LNCAP (cell line): ENCODE data around the gene ACOT6.
"Not testable (repeated sequence)": the region's sequence is repeated elsewhere in the genome, so short reads cannot be mapped to it uniquely, and the experiment has no call there.

ENCODE experiments used
- TF ChIP-seq, protein P1 (sequence below): fragments of 450-650 bp; IDR thresholded peaks from 2 replicates; pipeline ENCODE4 v1.5.1; 2017; ENCODE audit warnings: mild to moderate bottlenecking

ACOT6 gene, protein sequence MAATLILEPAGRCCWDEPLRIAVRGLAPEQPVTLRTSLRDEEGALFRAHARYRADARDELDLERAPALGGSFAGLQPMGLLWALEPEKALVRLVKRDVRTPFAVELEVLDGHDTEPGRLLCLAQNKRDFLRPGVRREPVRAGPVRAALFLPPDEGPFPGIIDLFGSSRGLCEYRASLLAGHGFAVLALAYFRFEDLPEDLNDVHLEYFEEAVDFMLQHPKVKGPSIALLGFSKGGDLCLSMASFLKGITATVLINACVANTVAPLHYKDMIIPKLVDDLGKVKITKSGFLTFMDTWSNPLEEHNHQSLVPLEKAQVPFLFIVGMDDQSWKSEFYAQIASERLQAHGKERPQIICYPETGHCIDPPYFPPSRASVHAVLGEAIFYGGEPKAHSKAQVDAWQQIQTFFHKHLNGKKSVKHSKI

DNA sequence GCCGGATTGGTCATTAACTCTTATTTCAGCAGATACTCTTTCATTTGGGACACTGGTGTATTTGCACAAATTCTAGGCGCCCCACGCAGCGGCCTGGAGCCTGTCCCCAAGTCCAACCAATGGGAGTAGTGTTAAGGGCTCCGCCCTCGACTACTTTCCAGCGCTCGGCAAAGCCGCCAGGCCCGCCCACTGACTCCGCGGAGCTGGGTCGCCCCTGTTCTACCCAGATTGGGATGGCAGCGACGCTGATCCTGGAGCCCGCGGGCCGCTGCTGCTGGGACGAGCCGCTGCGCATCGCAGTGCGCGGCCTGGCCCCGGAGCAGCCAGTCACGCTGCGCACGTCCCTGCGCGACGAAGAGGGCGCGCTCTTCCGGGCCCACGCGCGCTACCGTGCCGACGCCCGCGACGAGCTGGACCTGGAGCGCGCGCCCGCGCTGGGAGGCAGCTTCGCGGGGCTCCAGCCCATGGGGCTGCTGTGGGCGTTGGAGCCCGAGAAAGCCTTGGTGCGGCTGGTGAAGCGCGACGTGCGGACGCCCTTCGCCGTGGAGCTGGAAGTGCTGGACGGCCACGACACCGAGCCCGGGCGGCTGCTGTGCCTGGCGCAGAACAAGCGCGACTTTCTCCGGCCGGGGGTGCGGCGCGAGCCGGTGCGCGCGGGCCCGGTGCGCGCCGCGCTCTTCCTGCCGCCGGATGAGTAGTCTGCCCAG, at the start of gene ACOT6:
Gene ACOT6, plus strand, starts transcription at position 179 of the 707 bp plus-strand sequence. Its CDS starts 55 bp downstream, at position 234.
- TF ChIP-seq, protein P1, sequence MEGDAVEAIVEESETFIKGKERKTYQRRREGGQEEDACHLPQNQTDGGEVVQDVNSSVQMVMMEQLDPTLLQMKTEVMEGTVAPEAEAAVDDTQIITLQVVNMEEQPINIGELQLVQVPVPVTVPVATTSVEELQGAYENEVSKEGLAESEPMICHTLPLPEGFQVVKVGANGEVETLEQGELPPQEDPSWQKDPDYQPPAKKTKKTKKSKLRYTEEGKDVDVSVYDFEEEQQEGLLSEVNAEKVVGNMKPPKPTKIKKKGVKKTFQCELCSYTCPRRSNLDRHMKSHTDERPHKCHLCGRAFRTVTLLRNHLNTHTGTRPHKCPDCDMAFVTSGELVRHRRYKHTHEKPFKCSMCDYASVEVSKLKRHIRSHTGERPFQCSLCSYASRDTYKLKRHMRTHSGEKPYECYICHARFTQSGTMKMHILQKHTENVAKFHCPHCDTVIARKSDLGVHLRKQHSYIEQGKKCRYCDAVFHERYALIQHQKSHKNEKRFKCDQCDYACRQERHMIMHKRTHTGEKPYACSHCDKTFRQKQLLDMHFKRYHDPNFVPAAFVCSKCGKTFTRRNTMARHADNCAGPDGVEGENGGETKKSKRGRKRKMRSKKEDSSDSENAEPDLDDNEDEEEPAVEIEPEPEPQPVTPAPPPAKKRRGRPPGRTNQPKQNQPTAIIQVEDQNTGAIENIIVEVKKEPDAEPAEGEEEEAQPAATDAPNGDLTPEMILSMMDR: no peak

DNA sequence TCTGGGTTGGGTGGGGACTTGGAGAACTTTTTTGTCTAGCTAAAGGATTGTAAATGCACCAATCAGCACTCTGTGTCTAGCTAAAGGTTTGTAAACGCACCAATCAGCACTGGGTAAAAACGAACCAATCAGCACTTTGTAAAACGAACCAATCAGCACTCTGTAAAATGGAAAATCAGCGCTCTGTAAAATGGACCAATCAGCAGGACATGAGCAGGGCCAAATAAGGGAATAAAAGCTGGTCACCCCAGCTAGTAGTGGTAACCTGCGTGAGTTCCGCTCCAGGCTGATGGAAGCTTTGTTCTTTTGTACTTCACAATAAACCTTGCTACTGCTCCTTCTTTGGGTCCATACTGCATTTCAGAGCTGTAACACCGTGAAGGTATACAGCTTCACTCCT, 45.0 kb upstream of the ACOT6 start:
- TF ChIP-seq, protein P1: no peak

DNA sequence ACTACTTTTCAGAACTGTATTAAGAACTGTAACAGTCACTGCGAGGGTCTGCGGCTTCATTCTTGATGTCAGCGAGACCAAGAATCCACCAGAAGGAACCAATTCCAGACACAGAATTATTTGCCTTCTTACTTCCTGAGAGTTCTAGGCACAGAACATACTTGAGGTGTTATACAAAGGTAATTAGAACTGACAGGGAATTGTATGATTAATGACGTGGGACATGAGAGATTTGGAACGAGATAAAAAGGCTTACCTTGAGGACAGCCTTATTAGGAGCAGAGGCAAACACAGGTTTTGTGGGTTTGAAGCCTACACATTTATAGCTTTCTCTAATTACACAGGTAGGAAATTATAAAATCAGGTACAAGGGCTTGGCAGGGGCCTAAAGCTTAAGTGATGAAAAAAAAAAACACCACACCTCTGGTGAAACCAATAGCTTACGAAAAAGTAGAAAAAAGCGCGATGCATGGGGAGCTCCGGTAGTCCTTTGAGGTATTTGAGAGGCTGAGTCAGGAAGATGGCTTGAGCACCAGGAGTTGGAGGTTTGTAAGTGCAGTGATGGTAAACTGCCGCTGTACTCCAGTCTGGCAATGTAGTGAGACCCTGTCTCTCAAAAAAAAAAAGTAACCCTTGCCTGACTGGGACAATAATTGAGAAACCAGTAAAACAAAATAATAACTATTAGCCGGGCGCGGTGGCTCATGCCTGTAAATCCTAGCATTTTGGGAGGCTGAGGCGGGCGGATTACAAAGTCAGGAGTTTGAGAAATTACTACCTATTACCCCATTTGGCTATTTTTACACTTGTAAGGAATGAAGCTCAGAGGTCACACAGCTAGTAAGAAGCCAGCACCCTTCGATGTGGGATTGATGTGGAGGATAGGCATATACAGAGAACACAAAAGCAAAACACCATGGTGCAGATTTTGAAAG, 44.1 kb upstream of the ACOT6 start:
- TF ChIP-seq, protein P1: no peak

DNA sequence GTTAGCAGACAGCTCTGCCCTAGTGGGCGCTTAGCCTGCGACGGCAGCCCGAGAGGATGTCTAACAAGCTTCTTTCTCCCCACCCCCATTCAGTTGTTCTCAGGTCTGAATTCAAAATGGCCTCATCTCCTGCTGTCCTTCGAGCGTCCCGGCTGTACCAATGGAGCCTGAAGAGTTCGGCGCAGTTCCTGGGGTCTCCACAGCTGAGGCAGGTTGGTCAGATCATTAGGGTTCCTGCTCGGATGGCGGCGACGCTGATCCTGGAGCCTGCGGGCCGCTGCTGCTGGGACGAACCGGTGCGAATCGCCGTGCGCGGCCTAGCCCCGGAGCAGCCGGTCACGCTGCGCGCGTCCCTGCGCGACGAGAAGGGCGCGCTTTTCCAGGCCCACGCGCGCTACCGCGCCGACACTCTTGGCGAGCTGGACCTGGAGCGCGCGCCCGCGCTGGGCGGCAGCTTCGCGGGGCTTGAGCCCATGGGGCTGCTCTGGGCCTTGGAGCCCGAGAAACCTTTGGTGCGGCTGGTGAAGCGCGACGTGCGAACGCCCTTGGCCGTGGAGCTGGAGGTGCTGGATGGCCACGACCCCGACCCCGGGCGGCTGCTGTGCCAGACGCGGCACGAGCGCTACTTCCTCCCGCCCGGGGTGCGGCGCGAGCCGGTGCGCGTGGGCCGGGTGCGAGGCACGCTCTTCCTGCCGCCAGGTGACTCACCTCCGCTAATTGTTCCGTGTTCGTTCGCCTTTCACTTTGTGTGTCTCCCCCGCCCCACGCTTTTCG, 42.9 kb upstream of the ACOT6 start, which contains the start of gene ACOT2:
Gene ACOT2, plus strand, starts transcription at position 29 of the 774 bp plus-strand sequence. Its CDS starts 28 bp downstream, at position 57.
- TF ChIP-seq, protein P1: not testable (repeated sequence)

DNA sequence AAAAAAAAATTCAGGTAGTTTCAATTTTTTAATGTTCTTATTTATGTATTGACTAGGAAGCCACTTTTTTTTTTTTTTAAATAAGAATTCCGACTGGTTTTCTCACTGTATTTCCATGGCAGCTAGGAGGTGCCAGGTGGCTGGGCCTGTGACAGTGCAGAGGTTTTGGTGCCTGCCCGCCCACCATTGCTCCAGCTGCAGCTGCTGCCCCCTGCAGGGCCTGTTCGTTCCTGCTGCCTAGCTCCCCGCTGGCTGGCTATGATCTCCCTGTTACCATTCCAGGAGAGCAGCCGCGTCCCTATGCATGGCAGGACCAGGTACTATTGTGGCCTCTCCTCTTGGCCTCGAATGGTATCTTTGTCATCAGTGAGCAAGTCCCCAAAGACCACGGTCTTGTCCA, 41.4 kb upstream of the ACOT6 start:
- TF ChIP-seq, protein P1: 0 out of 2 replicates have a peak, but pooled peaks have one; percentile 14

DNA sequence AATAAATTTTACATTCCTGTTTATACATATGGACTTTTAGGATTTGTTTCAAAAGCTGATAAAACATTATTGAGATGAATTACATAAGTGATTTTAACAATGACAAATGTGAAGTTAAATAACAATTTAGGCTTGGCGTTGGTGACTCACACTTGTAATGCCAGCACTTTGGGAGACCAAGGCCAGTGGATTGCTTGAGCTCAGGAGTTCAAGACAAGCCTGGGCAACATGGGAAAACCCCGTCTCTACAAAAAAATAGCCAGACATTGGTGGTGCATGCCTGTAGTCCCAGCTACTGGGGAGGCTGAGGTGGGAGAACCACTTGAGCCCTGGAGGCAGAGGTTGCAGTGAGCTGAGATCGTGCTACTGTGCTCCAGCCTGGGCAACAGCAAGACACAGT, 35.9 kb upstream of the ACOT6 start:
- TF ChIP-seq, protein P1: no peak
